ENCODE measurements around the gene CLIC5. TPM values are rescaled to one million over a fixed set of nuclear protein-coding genes. Genes with fewer than 3 reads are reported as not detected.

Gene CLIC5
- total RNA-seq, 1 donor from 2014 or later, result 0.32 TPM

GRCh38 chr6:46044881-46045617 is 29.4 kb upstream of the CLIC5 start:
- H3K4me2 ChIP-seq (ENCODE audit: low read length), result peak overlapping the region; percentile 55
- Mint-ChIP-seq H3K9me3 (ENCODE audit: unreplicated experiment) (no peaks in the 10 kb centered on the region), H3K4me3 (ENCODE audit: unreplicated experiment) (no peak overlapping the region), H3K36me3 (ENCODE audit: low read depth, unreplicated experiment) (no peaks in the 10 kb centered on the region), H3K27me3 (ENCODE audit: low read depth, unreplicated experiment) (no peaks in the 10 kb centered on the region), H3K27ac (ENCODE audit: unreplicated experiment) (peak overlapping the region; percentile 79), H3K4me1 (ENCODE audit: low read depth, unreplicated experiment) (peaks cover 9% of the 10 kb centered on the region)
- H3K9ac ChIP-seq (ENCODE audit: low read length), result peak overlapping the region; percentile 32
- TF ChIP-seq CTCF (IDR thresholded peaks at IDR 0.05; ENCODE audit: insufficient read depth, low read depth, low read length), result no peak
- TF ChIP-seq EZH2 (IDR thresholded peaks at IDR 0.05; ENCODE audit: insufficient read depth, low read length), result no peak
- H3K36me3 ChIP-seq (ENCODE audit: insufficient read depth, low read length), result no peaks in the 10 kb centered on the region
- H2AFZ ChIP-seq (ENCODE audit: low read depth, low read length), result peak overlapping the region; percentile 32
- H3K9me3 ChIP-seq (ENCODE audit: insufficient read depth, low read depth, low read length), result no peaks in the 10 kb centered on the region
- no peaks in the 10 kb centered on the region for H3K27me3 ChIP-seq (ENCODE audit: insufficient read depth, low read length)
- H3K27ac ChIP-seq (ENCODE audit: low read depth, low read length), result peak overlapping the region; percentile 74
- H4K20me1 ChIP-seq (ENCODE audit: insufficient read depth, low read length), result no peaks in the 10 kb centered on the region
- H3K4me3 ChIP-seq (ENCODE audit: insufficient read depth, low read depth, low read length), result no peak overlapping the region
- FAIRE-seq, result no peak
- peaks cover 7% of the 10 kb centered on the region for H3K4me1 ChIP-seq (ENCODE audit: insufficient read depth, low read length)
- H3K79me2 ChIP-seq (ENCODE audit: insufficient read depth, low read length), result no peaks in the 10 kb centered on the region
- DNase-seq (ENCODE audit: low read depth), result peak; percentile 85

- TF ChIP-seq EZH2 (IDR thresholded peaks at IDR 0.05; ENCODE audit: insufficient read depth, low read length), result no peak
- TF ChIP-seq CTCF (IDR thresholded peaks at IDR 0.05; ENCODE audit: insufficient read depth, low read depth, low read length), result peak; percentile 52
- no peaks in the 10 kb centered on the region for H4K20me1 ChIP-seq (ENCODE audit: insufficient read depth, low read length)
- H3K4me1 ChIP-seq (ENCODE audit: insufficient read depth, low read length), result peaks cover 7% of the 10 kb centered on the region
- no peaks in the 10 kb centered on the region for H3K9me3 ChIP-seq (ENCODE audit: insufficient read depth, low read depth, low read length)
- no peaks in the 10 kb centered on the region for H3K36me3 ChIP-seq (ENCODE audit: insufficient read depth, low read length)
- H3K27ac Mint-ChIP-seq (ENCODE audit: unreplicated experiment), result no peak overlapping the region
- no peak overlapping the region for H3K9ac ChIP-seq (ENCODE audit: low read length)
- H3K79me2 ChIP-seq (ENCODE audit: insufficient read depth, low read length), result no peaks in the 10 kb centered on the region
- H2AFZ ChIP-seq (ENCODE audit: low read depth, low read length), result no peak overlapping the region
- H3K4me3 ChIP-seq (ENCODE audit: insufficient read depth, low read depth, low read length), result no peak overlapping the region
- H3K4me2 ChIP-seq (ENCODE audit: low read length), result no peak overlapping the region
- no peak overlapping the region for H3K27ac ChIP-seq (ENCODE audit: low read depth, low read length)
- H3K4me1 Mint-ChIP-seq (ENCODE audit: low read depth, unreplicated experiment), result peaks cover 9% of the 10 kb centered on the region
- DNase-seq (ENCODE audit: low read depth) (peak; percentile 24), FAIRE-seq (no peak)
- no peak overlapping the region for H3K4me3 Mint-ChIP-seq (ENCODE audit: unreplicated experiment)
- H3K27me3 Mint-ChIP-seq (ENCODE audit: low read depth, unreplicated experiment), result no peaks in the 10 kb centered on the region
- no peaks in the 10 kb centered on the region for H3K9me3 Mint-ChIP-seq (ENCODE audit: unreplicated experiment)
- H3K36me3 Mint-ChIP-seq (ENCODE audit: low read depth, unreplicated experiment), result no peaks in the 10 kb centered on the region
- H3K27me3 ChIP-seq (ENCODE audit: insufficient read depth, low read length), result no peaks in the 10 kb centered on the region
These were observed 26.8 kb upstream of the CLIC5 start for GRCh38 chr6:46042355-46042999.

GRCh38 chr6:46040288-46040687 is 24.6 kb upstream of the CLIC5 start:
- Histone ChIP-seq H3K9me3 (ENCODE audit: insufficient read depth, low read depth, low read length) (no peaks in the 10 kb centered on the region), H3K27me3 (ENCODE audit: insufficient read depth, low read length) (no peaks in the 10 kb centered on the region), H3K4me3 (ENCODE audit: insufficient read depth, low read depth, low read length) (no peak overlapping the region), H4K20me1 (ENCODE audit: insufficient read depth, low read length) (no peaks in the 10 kb centered on the region), H3K27ac (ENCODE audit: low read depth, low read length) (no peak overlapping the region), H3K4me1 (ENCODE audit: insufficient read depth, low read length) (peaks cover 7% of the 10 kb centered on the region), H3K4me2 (ENCODE audit: low read length) (no peak overlapping the region), H3K36me3 (ENCODE audit: insufficient read depth, low read length) (no peaks in the 10 kb centered on the region), H3K79me2 (ENCODE audit: insufficient read depth, low read length) (no peaks in the 10 kb centered on the region), H2AFZ (ENCODE audit: low read depth, low read length) (no peak overlapping the region), H3K9ac (ENCODE audit: low read length) (no peak overlapping the region)
- peaks cover 9% of the 10 kb centered on the region for H3K4me1 Mint-ChIP-seq (ENCODE audit: low read depth, unreplicated experiment)
- no peaks in the 10 kb centered on the region for H3K36me3 Mint-ChIP-seq (ENCODE audit: low read depth, unreplicated experiment)
- H3K27me3 Mint-ChIP-seq (ENCODE audit: low read depth, unreplicated experiment), result no peaks in the 10 kb centered on the region
- H3K9me3 Mint-ChIP-seq (ENCODE audit: unreplicated experiment), result no peaks in the 10 kb centered on the region
- DNase-seq (ENCODE audit: low read depth) (no peak), FAIRE-seq (no peak)
- H3K27ac Mint-ChIP-seq (ENCODE audit: unreplicated experiment), result no peak overlapping the region
- TF ChIP-seq EZH2 (IDR thresholded peaks at IDR 0.05; ENCODE audit: insufficient read depth, low read length) (no peak), CTCF (IDR thresholded peaks at IDR 0.05; ENCODE audit: insufficient read depth, low read depth, low read length) (no peak)
- no peak overlapping the region for H3K4me3 Mint-ChIP-seq (ENCODE audit: unreplicated experiment)

Data from astrocyte (in vitro differentiated cells and primary cell).